SKM-1 (cell line): Measurements from ENCODE around the gene ADGRL3.

Source experiments
- DNase-seq: peaks from one replicate; lab custom pipeline; 2025; ENCODE audit not compliant: unreplicated experiment; lab: John Stamatoyannopoulos, UW

The ADGRL3 gene

GRCh38 chr4:61275241-61275640 is 75.1 kb downstream of the ADGRL3 start:
- DNase-seq, result no peak

- no peak for DNase-seq
Measured at GRCh38 chr4:61276029-61276428, 75.9 kb downstream of the ADGRL3 start.

GRCh38 chr4:61277785-61278760 is 77.9 kb downstream of the ADGRL3 start:
- DNase-seq, result no peak

GRCh38 chr4:61292322-61292721 is 92.2 kb downstream of the ADGRL3 start:
- no peak for DNase-seq

- DNase-seq, result no peak
Measured at GRCh38 chr4:61293707-61294400, 93.7 kb downstream of the ADGRL3 start.

GRCh38 chr4:61294936-61295335 is 94.8 kb downstream of the ADGRL3 start:
- no peak for DNase-seq

- no peak for DNase-seq
Measured at GRCh38 chr4:61296144-61296543, 96.0 kb downstream of the ADGRL3 start.

GRCh38 chr4:61298178-61298740 is 98.1 kb downstream of the ADGRL3 start:
- DNase-seq, result no peak

- DNase-seq, result no peak
Measured at GRCh38 chr4:61299316-61299715, 99.2 kb downstream of the ADGRL3 start.

GRCh38 chr4:61300266-61300844 is 100.2 kb downstream of the ADGRL3 start:
- DNase-seq, result no peak

GRCh38 chr4:61301271-61301670 is 101.1 kb downstream of the ADGRL3 start:
- DNase-seq, result no peak

GRCh38 chr4:61308033-61308432 is 107.9 kb downstream of the ADGRL3 start:
- no peak for DNase-seq

GRCh38 chr4:61309616-61310015 is 109.5 kb downstream of the ADGRL3 start:
- DNase-seq, result no peak

- no peak for DNase-seq
Measured at GRCh38 chr4:61312526-61312925, 112.4 kb downstream of the ADGRL3 start.

GRCh38 chr4:61318431-61318830 is 118.3 kb downstream of the ADGRL3 start:
- DNase-seq, result no peak

- no peak for DNase-seq
Measured at GRCh38 chr4:61319156-61319555, 119.0 kb downstream of the ADGRL3 start.

GRCh38 chr4:61320154-61320553 is 120.0 kb downstream of the ADGRL3 start:
- DNase-seq, result no peak

GRCh38 chr4:61320631-61321030 is 120.5 kb downstream of the ADGRL3 start:
- no peak for DNase-seq

GRCh38 chr4:61332693-61333092 is 132.6 kb downstream of the ADGRL3 start:
- DNase-seq, result no peak

- no peak for DNase-seq
Measured at GRCh38 chr4:61333490-61333889, 133.4 kb downstream of the ADGRL3 start.

- DNase-seq, result no peak
Measured at GRCh38 chr4:61335241-61335763, 135.2 kb downstream of the ADGRL3 start.
